GM19328 (cell line): Measurements from ENCODE around the gene MPIG6B.
"Not testable (repeated sequence)": the region's sequence is repeated elsewhere in the genome, so short reads cannot be mapped to it uniquely, and the experiment has no call there.

Source experiments
- ATAC-seq: cut with Tn5 transposase; IDR thresholded peaks from one replicate; pipeline ENCODE4 v1.9.1; 2021; ENCODE audit warnings: mild to moderate bottlenecking, moderate library complexity; ENCODE audit not compliant: unreplicated experiment

Gene MPIG6B

DNA sequence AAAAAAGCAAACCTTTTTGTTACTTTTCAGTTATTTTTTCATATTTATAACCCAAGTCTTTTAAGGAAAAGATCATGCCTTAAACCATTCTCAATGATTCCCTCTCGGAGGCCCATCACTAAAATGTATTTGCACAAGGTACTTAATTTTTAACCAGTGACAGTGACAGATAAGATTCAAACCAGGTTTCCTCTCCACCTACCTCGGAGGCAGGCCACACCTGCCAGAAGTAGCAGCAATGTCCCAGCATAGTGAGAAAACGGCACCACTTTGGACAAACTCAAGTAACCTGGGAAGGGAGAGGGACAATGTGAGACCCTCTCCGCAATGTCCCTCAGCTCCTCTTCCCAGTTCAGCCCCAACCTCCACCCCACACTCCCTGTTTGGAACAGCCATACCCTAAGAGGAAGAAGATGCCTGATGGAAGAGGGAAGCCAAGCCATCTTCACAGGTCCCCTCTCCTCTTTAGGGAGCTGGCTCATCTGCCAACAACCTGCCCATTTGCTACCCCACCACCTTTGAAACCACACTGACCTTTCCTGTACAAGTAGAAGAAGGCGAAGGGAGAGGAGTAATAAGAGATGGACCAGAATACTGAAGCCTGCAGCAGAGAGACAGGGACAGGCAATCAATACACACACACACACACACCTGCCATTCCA, 22.3 kb upstream of the MPIG6B start:
- ATAC-seq, result no peak

GRCh38 chr6:31701666-31702404, 21.3 kb upstream of the MPIG6B start:
- no peak for ATAC-seq

DNA sequence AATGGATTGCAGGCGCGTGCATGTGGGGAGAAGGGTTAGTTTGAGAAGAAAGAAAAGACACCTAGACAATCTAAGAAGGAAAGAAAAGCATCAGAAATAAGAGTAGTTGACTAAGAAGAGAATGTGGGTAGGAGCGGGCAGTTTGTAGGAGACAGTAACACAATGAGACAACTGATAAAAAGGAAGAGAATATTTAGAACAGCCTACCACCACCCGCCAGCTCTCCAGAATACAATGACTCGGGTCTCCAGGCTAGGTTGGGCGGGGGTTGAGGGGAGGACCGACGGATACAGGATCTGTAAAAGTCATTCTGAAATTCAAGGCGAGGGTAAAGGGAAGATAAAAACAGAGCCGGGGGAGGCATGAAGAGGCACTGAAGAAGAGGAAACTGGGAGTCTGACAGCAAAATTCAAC, 20.8 kb upstream of the MPIG6B start:
- no peak for ATAC-seq

GRCh38 chr6:31702819-31703716, 20.1 kb upstream of the MPIG6B start, which contains the start of gene ABHD16A:
Gene ABHD16A (minus strand): TSS chr6:31703324. CDS start chr6:31703281, 43 bp downstream.
- peak; percentile 83 for ATAC-seq

- no peak for ATAC-seq
These were observed 17.2 kb upstream of the MPIG6B start for GRCh38 chr6:31705931-31706330.

- no peak for ATAC-seq
These were observed 16.6 kb upstream of the MPIG6B start, which contains the start of gene LY6G6F for GRCh38 chr6:31706599-31706998. Gene LY6G6F (plus strand): TSS chr6:31706866. CDS start chr6:31706907, 41 bp downstream.

- no peak for ATAC-seq
These were observed 15.5 kb upstream of the MPIG6B start for GRCh38 chr6:31707701-31708100.

GRCh38 chr6:31708224-31708623, 14.9 kb upstream of the MPIG6B start:
- no peak for ATAC-seq

GRCh38 chr6:31709157-31709556, 14.0 kb upstream of the MPIG6B start:
- not testable (repeated sequence) for ATAC-seq

GRCh38 chr6:31710523-31711219, 12.5 kb upstream of the MPIG6B start:
- no peak for ATAC-seq

- ATAC-seq, result no peak
These were observed 11.9 kb upstream of the MPIG6B start for GRCh38 chr6:31711233-31711632.

- no peak for ATAC-seq
These were observed 10.9 kb upstream of the MPIG6B start for GRCh38 chr6:31712296-31712695.

- no peak for ATAC-seq
These were observed 9.7 kb upstream of the MPIG6B start for GRCh38 chr6:31713465-31713864.

DNA sequence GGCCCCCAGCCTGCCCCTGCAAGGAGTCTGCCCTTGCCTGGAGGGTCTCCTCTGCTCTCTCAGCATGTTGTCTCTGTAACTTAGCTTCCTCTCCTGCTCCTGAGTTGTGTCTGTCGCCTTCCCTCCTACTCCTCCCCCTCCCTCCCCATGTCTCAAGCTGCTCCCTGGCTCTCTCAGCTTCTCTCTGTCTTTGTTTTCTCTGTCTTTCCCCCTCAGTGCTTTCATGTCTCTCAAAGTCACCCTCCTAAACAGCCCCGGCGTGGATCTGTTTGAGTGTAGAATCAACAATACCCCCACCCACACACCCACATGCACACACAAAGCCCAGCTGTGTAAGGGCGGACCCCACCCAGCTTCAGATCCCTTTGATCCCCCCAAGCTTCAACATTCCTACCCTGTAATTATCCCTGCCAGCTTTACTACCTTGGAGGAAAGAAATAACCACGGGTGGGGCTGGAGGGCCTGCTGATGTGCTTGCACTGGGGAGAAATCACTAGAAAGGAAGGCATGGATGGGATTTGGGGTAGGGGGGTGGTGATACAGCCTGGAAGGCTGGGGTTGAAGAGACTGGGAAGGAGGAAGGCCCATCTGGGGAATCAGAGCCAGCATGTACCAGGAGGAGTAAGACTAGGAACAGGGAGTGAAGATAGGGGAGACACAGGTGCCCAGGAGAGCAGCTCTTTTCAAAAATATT, 9.0 kb upstream of the MPIG6B start:
- ATAC-seq, result no peak

DNA sequence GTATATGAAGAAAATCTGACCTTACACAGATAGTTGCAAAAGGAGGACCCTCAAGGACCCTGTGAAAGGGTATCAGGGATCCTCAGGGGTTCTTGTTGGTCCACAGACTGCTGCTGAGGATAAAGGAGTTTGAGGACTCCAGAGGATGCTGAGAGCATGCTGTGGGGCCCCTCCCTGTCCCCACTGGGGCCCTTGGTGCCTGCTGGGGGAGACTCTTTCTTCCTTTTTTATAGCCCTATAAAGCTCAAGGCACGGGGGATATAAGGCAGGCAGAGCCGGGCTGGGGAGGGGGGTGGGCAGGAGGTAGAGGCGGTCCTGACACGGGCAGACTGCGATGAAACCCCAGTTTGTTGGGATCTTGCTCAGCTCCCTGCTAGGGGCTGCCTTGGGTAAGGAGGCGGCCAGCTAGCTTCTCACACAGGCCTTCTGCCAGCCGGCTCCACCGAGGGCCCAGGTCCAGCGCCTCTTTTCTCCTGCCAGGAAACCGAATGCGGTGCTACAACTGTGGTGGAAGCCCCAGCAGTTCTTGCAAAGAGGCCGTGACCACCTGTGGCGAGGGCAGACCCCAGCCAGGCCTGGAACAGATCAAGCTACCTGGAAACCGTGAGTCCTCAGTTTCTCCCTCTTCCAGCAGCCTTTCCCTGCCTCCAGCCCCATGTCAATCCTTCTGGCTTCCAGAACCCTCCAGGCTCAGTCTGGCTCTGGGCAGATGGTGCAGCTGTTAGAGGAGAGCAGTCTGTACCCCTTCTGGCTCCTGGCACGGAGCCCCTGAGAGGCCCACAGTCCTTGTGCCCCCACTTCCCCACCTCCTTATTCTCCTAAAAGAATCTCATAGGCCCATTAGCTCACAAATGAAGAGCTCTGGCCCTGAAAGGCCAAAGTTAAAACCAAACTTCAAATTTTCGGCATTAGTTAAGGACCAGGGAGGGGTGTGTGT, 7.9 kb upstream of the MPIG6B start, which contains the start of gene LY6G6D:
Gene LY6G6D (plus strand): TSS at position 327 of the 937 bp plus-strand sequence. CDS start 8 bp downstream, at position 335.
- ATAC-seq, result no peak

- ATAC-seq, result no peak
These were observed 5.5 kb upstream of the MPIG6B start for GRCh38 chr6:31717499-31718222.

- no peak for ATAC-seq
These were observed 4.9 kb upstream of the MPIG6B start for GRCh38 chr6:31718265-31718664.

- no peak for ATAC-seq
These were observed 4.2 kb upstream of the MPIG6B start for GRCh38 chr6:31719001-31719400.
